Esophagus muscularis mucosa (tissue), 4 donors: ENCODE data around the gene ANKEF1.

Experiments
- CTCF ChIP-seq, 3 experiments: fragments of 200-600 bp in 2 of 3; fragments of 450-650 bp in 1 of 3; sonication (generic) in 2 of 3; IDR thresholded peaks; one replicate each; pipeline ENCODE4 v1.5.1; 2017 to 2019; ENCODE audit warnings: antibody characterized with exemption in 3 of 3, mild to moderate bottlenecking in 2 of 3, moderate library complexity in 1 of 3
- EP300 ChIP-seq: sonication (generic); formaldehyde crosslinking; IDR thresholded peaks from one replicate; pipeline ENCODE4 v1.6.1; 2017; ENCODE audit warnings: antibody characterized with exemption
- POLR2A ChIP-seq: fragments of 450-650 bp; IDR thresholded peaks from one replicate; pipeline ENCODE4 v1.6.1; 2017; ENCODE audit warnings: antibody characterized with exemption, moderate library complexity, mild to moderate bottlenecking, low read depth
- POLR2AphosphoS5 ChIP-seq, 2 donors: sonication (generic); formaldehyde crosslinking; IDR thresholded peaks; one replicate each; pipeline ENCODE4 v1.6.1; 2017; ENCODE audit warnings: antibody characterized with exemption in 2 of 2

GRCh38 chr20:10067321-10067720, 32.5 kb downstream of the ANKEF1 start:
- TF ChIP-seq POLR2A = no peak
- no peak for TF ChIP-seq CTCF (IDR thresholded peaks at IDR 0.05)
- TF ChIP-seq POLR2AphosphoS5 (IDR thresholded peaks at IDR 0.05) = no peak
- TF ChIP-seq EP300 = no peak
